KMS-11 (cell line): Measurements from ENCODE around the gene PRDM16.

Source experiments
- H2AFZ ChIP-seq: fragments of 200-600 bp; sonication (generic); 2 replicates; pipeline ENCODE4 v1.6.1; 2016; ENCODE audit warnings: antibody characterized with exemption, mixed run types, low read depth
- H3K27ac ChIP-seq: fragments of 200-600 bp; sonication (generic); 2 replicates; pipeline ENCODE4 v1.6.1; 2016; ENCODE audit warnings: mild to moderate bottlenecking, mixed run types
- H3K27me3 ChIP-seq: fragments of 200-600 bp; sonication (generic); 2 replicates; pipeline ENCODE4 v1.6.1; 2017; ENCODE audit warnings: mild to moderate bottlenecking, low read depth, mixed run types, moderate library complexity; ENCODE audit not compliant: insufficient read depth
- H3K36me3 ChIP-seq: fragments of 200-600 bp; sonication (generic); 2 replicates; pipeline ENCODE4 v1.6.1; 2017; ENCODE audit warnings: mild to moderate bottlenecking, mixed run types; ENCODE audit not compliant: insufficient read depth
- H3K4me1 ChIP-seq: fragments of 200-600 bp; sonication (generic); 2 replicates; pipeline ENCODE4 v1.6.1; 2016; ENCODE audit warnings: mild to moderate bottlenecking, low read depth, mixed run types; ENCODE audit not compliant: poor library complexity, severe bottlenecking
- H3K4me2 ChIP-seq: fragments of 200-600 bp; sonication (generic); 2 replicates; pipeline ENCODE4 v1.7.0; 2016; ENCODE audit warnings: mild to moderate bottlenecking, mixed run types
- H3K4me3 ChIP-seq: fragments of 200-600 bp; sonication (generic); IDR thresholded peaks from 2 replicates; pipeline ENCODE4 v1.6.1; 2017; ENCODE audit warnings: low read depth, low read length, mixed read lengths; ENCODE audit not compliant: insufficient read depth
- H3K79me2 ChIP-seq: fragments of 200-600 bp; sonication (generic); 2 replicates; pipeline ENCODE4 v1.6.1; 2016; ENCODE audit warnings: low read depth, mixed run types; ENCODE audit not compliant: insufficient read depth
- H3K9ac ChIP-seq: fragments of 200-600 bp; sonication (generic); 2 replicates; pipeline ENCODE4 v1.6.1; 2016; ENCODE audit warnings: mild to moderate bottlenecking, mixed run types
- H4K20me1 ChIP-seq: fragments of 200-600 bp; sonication (generic); 2 replicates; pipeline ENCODE4 v1.6.1; 2016; ENCODE audit warnings: mild to moderate bottlenecking, mixed run types; ENCODE audit not compliant: insufficient read depth
- CTCF ChIP-seq: fragments of 200-600 bp; sonication (generic); conservative IDR thresholded peaks from 2 replicates; pipeline ENCODE4 v1.6.1; 2017; ENCODE audit warnings: low read depth, mild to moderate bottlenecking, antibody characterized with exemption, low read length, moderate library complexity, mixed read lengths

Gene PRDM16

DNA sequence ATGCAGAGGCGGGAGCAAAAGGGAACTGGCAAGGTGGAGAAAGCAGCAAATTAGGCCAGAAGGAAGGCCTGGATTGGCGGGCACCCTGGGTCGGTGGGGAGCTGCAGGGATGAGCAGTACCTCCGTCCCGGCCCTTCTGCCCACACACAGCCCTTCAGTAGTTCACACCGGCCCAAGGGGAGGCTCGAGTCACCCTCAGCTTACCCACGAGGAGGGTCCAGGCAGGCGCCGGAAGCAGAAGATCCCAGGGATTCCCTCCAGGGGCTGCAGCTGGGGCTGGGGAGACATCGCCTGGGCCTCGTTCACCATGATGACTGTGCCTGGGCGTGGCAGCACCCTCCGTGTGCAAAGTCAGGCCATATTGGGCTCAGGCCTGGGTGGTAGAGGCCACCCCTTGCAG lies 190.0 kb downstream of the PRDM16 start:
- H3K79me2 ChIP-seq = no peaks in the 10 kb centered on the region
- H4K20me1 ChIP-seq = no peaks in the 10 kb centered on the region
- no peak overlapping the region for H3K9ac ChIP-seq
- H3K4me2 ChIP-seq = no peak overlapping the region
- H2AFZ ChIP-seq = no peak overlapping the region
- no peak overlapping the region for H3K27ac ChIP-seq
- no peak for TF ChIP-seq CTCF
- no peaks in the 10 kb centered on the region for H3K4me1 ChIP-seq
- no peak overlapping the region for H3K4me3 ChIP-seq
- H3K36me3 ChIP-seq = no peaks in the 10 kb centered on the region
- peaks cover 41% of the 10 kb centered on the region; the same call in 1 of the 2 replicates for H3K27me3 ChIP-seq

DNA sequence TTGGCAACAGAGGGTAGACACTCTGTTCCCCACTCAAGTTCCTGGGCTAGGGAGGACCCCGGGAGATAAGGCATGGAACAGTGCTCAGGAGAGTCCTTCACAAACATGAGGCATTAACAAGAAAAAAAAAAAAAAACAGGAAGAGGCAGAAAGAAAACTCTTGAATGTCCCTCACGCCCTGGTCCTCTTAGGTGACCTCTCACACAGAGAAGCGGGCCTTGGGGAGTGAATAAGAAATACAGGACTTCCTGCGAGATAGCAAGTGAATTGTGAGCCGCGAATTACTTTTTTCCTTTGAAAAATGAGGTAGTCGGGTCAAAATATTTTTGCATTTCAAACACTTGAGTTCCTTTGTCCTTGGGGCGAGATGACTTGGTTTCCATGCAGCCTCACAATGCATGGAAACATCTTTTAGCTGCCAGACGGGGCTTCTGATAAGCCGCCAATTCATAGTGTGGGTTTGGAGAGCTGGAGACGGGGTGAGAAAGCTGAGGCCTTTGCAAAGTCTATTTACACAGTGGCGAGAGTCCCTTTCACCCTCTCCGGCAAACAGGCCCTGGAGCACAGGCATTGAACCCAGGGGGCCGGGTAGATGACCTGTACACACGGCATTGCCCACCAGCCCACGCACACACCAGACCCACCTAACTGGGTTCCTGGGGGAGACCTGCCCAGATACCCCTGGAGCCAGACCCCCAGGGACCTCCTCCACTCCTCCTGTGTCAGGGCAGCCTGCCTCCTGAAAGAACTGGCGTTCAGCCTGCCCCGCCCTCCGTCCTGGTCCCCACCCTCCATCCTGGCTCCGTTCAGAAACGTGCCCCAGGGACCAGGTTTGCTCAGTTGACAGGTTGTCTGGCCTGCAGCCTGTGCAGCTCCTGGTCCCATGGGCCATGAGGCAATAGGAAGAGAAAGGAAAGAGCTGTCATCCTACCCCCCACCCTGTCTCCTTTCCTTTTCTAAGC lies 192.3 kb downstream of the PRDM16 start:
- Histone ChIP-seq H3K9ac (no peak overlapping the region), H4K20me1 (no peaks in the 10 kb centered on the region), H3K4me2 (no peak overlapping the region), H3K36me3 (no peaks in the 10 kb centered on the region), H3K27me3 (peaks cover 49% of the 10 kb centered on the region), H2AFZ (no peak overlapping the region), H3K79me2 (no peaks in the 10 kb centered on the region), H3K27ac (no peak overlapping the region), H3K4me3 (no peak overlapping the region), H3K4me1 (no peaks in the 10 kb centered on the region)
- no peak for TF ChIP-seq CTCF

DNA sequence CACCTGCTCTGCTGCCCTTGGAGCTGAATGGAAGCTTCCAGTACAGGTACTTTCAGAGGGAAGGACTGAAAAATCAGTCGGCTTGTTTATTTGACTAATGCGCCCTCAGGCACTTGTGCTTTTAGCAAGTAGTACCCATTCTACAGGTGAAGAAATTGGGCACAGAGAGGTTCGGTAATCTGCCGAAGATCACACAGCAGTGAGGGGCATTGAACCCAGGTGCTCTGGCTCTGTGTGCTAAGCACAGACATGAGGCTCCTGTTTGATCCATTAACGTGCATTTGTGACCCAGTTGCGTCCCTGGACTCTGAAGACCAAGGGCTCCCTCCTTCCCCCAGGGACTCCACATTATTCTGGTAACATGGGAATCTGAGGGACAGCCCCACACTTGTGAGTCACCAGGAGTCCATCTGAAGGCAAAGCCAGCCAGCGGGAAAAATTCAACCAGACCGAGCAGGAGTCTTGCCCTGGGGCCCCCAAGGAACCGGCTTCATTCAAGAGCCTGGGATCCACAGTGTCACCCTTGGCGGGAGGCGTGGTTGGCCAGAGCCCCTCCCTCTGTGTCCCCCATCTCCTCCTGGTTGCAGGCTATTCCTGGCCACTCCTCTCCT lies 193.1 kb downstream of the PRDM16 start:
- H3K9ac ChIP-seq = no peak overlapping the region
- H3K4me2 ChIP-seq = no peak overlapping the region
- H3K79me2 ChIP-seq = no peaks in the 10 kb centered on the region
- H3K27me3 ChIP-seq = peaks cover 51% of the 10 kb centered on the region
- no peak overlapping the region for H3K4me3 ChIP-seq
- H3K36me3 ChIP-seq = no peaks in the 10 kb centered on the region
- H3K27ac ChIP-seq = no peak overlapping the region
- H2AFZ ChIP-seq = no peak overlapping the region
- H3K4me1 ChIP-seq = no peaks in the 10 kb centered on the region
- no peaks in the 10 kb centered on the region for H4K20me1 ChIP-seq
- no peak for TF ChIP-seq CTCF

DNA sequence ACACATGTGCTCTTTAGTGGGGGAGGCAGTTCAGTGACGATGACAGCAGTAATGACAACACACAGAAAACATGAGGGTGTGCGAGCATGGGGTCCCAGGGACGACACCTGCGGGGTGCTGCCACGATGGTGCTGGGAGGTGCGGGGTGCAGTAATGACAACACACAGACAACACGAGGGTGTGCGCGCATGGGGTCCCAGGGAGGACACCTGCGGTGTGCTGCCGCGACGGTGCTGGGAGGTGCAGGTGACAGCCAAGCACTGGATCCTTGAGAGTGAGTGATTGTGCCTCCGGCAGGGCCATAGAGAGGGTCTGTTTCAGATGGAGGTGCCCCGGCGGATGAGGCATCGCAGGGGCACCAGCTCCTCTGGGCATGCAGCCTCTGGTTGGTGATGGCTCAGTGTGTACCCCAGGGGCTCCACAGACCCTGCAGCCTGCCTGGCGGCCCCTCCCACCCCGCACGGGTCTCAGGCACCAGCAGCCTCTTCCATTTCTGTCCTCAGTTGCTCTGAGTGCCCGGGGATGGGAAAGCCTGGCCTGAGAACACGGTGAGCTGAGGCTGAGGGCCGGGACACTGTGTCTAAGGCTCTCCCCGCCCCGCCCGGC lies 193.8 kb downstream of the PRDM16 start:
- Histone ChIP-seq H2AFZ (no peak overlapping the region), H3K79me2 (no peaks in the 10 kb centered on the region), H4K20me1 (no peaks in the 10 kb centered on the region), H3K4me2 (no peak overlapping the region), H3K4me1 (no peaks in the 10 kb centered on the region), H3K27me3 (peaks cover 55% of the 10 kb centered on the region), H3K27ac (no peak overlapping the region), H3K9ac (no peak overlapping the region), H3K4me3 (no peak overlapping the region), H3K36me3 (no peaks in the 10 kb centered on the region)
- TF ChIP-seq CTCF = no peak
